ENCODE results near the gene NBDY.

GRCh38 chrX:56789518-56790070 is 60.6 kb downstream of the NBDY start:
- no peak for TF ChIP-seq CTCF (conservative IDR thresholded peaks at IDR 0.05; ENCODE audit: low read depth, low read length)
- no peak for TF ChIP-seq EZH2 (IDR thresholded peaks at IDR 0.05; ENCODE audit: borderline replicate concordance, low read depth, low read length, poor library complexity, severe bottlenecking)

Data from A673 (cell line).